SIG-M5 treated with dmso at 0.1 percent for 504 hours (cell line): ENCODE results near the gene RASAL2.
"Not testable (repeated sequence)": the region's sequence is repeated elsewhere in the genome, so short reads cannot be mapped to it uniquely, and the experiment has no call there.

Experiments
- DNase-seq: peaks from one replicate; lab custom pipeline; 2025; ENCODE audit not compliant: unreplicated experiment; lab: John Stamatoyannopoulos, UW

Gene RASAL2

GRCh38 chr1:178335426-178335825 lies 241.5 kb downstream of the RASAL2 start:
- DNase-seq: no peak

GRCh38 chr1:178337091-178337706 lies 243.3 kb downstream of the RASAL2 start:
- DNase-seq: peak; percentile 43

DNA sequence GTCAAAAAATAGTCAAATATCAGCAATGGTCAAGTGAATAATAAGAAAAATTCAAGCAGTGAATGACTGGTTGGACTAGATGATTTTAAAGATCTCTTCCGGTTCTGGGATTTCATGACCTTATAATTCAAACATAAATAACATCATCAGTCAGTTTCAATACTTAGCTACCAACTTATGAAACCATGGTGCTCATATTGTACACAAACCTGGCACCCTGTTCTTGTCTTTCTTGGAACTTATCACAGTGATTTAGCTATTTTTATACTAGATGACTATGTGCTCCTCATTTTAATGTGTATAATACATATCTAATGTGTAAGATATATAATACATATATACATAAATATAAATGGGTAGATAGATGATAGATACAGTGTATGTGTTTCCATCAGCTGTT lies 245.9 kb downstream of the RASAL2 start:
- DNase-seq: no peak

DNA sequence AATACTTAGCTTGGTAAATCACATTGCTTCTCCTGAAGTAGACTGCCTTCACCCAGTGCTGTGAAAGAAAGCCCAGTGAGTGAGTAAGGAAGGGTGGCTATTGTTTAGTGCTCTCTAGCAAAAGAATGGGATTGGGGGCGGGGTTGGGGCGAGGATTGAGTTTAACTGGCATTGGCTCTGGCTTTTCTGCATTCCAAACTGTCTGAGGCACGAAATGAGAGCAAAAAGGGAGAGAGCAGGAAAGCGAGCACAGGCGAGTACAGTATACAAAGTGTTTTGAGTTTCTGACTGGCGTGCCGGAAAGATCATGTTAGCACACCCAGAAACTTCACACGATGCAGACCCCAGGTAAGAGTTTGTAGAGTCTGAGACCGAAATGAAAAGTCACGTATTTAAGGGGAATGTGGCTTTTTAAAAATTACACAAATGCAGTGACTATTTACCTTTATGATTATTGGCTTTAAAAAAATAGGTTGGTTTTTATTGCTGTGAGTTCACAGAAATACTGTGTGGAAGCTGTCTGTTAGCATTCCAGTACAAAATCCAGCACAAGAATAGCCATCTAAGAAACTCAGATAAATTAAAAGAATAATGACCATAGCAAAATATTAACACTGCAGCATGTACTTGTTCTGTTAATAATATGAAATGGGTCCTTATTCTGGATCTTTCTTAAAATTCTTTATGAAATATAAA lies 247.5 kb downstream of the RASAL2 start:
- DNase-seq: no peak

DNA sequence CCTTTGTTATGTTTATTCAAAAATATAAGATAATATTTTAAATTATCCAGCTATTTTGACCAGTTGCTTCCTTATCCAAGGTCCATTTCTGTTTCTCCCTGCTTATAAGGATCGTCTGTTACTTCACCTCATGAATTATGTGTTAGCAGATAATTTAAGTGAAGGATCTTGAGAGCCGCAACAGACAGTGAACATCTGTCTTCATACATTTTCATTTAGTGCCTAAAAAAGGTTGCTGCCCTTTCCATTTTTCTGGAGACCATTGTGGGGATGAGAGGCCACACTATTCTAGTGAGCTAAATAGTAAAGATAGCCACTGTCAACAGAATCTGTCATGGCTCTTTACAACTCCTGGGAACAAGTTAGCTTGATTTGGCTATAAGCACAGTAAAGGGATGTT lies 248.8 kb downstream of the RASAL2 start:
- DNase-seq: no peak

- peak; percentile 97 for DNase-seq
These were observed 250.7 kb downstream of the RASAL2 start for GRCh38 chr1:178344513-178345091.

- no peak for DNase-seq
These were observed 251.3 kb downstream of the RASAL2 start for GRCh38 chr1:178345238-178345637.

DNA sequence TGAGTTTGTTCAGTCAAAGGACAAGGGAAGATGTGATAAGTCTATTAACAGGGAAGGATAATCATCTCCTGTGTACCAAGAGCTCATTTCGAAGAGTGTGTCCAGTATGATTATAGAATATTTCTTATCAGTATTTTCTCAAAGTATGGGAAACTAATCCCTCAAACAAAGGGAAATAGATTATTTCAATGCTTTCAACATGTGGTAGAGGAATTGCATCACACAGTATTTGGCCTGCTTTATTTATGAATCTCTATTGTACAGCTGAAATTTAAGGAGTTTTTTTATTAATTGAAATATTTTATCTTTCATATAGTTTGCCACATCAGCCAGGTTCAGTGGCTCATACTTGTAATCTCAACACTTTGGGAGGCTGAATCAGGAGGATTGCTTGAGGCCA lies 251.9 kb downstream of the RASAL2 start:
- DNase-seq: no peak

DNA sequence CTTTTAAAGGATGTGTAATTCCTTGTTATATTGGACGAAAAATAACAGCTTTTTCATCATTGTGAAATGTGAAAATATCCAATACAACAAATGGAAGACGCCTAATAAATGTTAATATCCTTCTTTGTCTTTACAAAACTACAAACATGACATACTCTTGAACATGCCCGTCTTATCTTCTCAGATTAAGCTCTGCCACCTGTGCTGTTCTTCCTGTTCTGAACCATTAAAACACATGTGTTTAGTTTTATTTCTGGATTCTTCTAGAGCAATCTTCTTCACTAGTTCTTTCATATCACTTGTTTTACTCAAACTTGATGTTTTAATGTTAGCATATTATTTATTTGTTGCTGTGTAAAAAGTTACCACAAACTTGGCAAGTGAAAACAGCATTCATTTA lies 255.9 kb downstream of the RASAL2 start:
- no peak for DNase-seq

DNA sequence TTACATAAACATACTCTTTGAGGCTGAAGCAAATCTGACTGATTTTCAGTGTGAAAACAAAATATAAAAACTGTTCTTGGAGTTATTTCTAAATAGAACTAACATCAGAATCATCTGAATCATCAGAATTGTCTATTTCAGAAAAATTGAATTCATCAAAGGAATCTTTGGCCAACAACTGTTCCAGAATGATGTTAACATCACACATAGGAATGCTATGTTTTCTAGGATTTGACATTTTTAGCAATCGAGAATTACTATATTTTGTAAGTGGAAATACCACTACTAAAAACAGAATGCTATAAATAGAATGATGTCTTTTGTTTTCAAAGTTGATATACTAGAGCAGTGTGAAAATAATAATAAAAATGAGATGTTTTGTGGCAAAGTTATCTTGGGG lies 258.0 kb downstream of the RASAL2 start:
- DNase-seq: not testable (repeated sequence)

- no peak for DNase-seq
These were observed 259.0 kb downstream of the RASAL2 start for GRCh38 chr1:178352790-178353416.

- no peak for DNase-seq
These were observed 259.6 kb downstream of the RASAL2 start for GRCh38 chr1:178353524-178353923.

- no peak for DNase-seq
These were observed 260.9 kb downstream of the RASAL2 start for GRCh38 chr1:178354816-178355215.

- DNase-seq: no peak
These were observed 262.4 kb downstream of the RASAL2 start for GRCh38 chr1:178356299-178356698.

DNA sequence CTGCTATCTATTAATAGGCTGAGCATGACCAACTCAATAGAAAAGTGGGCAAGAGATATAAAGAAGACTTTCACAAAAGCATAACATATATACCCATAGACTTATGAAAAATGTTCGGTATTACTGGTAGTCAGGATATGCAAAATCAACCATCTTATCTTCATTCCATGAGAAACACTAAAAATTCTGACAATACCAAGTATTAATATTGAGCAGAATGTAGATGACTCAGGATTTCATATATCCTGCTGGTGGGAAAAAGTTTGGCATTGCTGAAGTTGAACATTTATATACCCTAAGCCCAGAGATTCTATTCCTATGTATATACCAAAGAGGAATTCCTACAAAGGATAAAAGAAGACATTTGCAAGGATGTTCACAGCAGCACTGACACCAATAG lies 264.6 kb downstream of the RASAL2 start:
- DNase-seq: no peak

DNA sequence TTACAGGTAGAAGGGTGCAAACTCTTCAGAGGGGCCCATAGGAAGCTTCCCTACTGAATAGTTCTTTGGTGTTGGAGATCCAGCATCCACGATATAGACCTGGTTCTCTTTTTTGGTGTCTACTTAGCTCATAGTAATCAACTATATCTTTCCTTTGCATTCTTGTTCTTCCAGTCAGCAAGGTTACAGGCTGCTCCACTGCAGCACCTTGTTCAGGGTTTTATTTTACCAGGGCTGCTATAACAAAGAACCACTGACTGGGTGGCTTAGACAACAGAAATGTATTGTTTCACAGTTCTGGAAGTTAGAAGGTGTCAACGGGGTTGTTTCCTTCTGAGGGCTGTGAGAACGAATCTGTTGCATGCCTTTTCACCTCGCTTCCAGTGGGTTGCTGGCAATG lies 266.5 kb downstream of the RASAL2 start:
- DNase-seq: no peak

GRCh38 chr1:178361847-178362246 lies 267.9 kb downstream of the RASAL2 start:
- DNase-seq: no peak

DNA sequence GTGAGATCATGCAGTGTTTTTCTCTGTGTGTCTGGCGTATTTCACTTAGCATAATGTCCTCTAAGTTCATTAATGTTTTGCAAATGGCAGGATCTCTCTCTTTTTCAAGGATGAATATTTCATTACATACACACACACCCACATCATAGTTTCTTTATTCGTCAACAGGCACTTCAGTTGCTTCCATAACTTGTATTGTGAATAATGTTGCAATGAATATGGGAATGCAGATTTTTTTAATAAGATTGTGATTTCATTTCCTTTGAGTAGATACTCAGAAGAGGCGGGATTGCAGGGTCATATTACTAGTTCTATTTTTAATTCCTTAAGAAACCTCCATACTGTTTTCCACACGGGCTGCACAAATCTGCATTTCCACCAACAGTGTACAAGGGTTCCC lies 268.8 kb downstream of the RASAL2 start:
- no peak for DNase-seq

DNA sequence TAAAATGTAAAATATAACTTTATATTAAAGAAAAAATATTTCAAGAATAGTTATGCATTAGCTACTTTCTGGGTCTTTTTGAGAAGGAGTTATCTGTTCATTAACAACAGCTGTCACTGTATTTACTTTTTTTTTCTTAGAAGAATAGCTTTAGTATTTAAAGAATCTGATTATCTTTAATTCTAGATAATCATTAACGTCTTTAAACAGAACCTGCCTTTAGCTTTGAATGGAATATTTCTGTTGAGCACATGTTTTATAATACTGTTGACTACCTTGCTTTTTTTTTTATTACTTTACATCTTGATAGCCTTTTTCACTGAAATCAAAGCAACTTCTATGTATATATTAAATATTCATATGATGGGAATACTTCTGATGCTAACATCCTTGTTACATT lies 270.9 kb downstream of the RASAL2 start:
- no peak for DNase-seq

GRCh38 chr1:178367151-178367550 lies 273.2 kb downstream of the RASAL2 start:
- DNase-seq: peak; percentile 17

DNA sequence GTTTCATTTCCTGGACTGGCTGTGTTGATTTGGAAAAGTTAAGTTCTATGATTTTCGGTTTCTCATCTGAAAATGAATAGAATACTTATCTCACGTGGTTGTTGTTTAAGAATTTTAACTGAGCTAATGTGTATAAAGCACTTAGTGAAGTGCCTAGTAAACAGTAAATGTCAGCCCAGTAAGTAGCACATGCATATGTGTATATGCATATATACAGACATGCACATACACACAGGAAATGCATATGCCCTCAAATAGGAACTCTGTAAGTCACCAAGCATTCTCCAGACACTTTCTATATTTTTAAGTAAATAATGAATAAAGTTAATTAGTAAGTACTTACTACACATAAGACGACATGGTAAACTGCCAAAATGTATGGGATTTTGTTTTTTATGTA lies 274.3 kb downstream of the RASAL2 start:
- DNase-seq: no peak

DNA sequence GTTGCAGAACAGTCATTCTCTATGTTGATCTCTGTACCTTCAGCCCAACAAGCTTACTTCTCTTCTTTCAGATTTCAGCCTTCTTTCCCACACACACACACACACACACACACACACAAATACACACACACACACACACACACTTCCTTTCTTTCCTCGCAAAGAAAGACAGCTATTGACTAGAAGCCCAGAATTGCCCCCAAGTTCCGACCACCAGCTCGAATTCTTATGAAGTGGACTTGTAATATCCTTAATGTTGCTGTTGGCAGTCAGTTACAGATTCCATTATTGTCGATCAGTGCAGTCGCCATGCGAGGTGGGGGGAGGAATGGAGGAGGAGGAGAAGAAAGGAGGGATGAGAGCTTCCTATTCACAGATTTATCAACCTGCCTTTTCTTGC lies 277.3 kb downstream of the RASAL2 start:
- DNase-seq: no peak
